Activated CD4-positive, CD25-positive, alpha-beta regulatory T cell (primary cell): ENCODE results near the gene PCED1A.
"Not testable (repeated sequence)": the region's sequence is repeated elsewhere in the genome, so short reads cannot be mapped to it uniquely, and the experiment has no call there.

Experiments
- DNase-seq, 4 experiments: peaks; one replicate each; lab custom pipeline; 2025; lab: John Stamatoyannopoulos, UW

The PCED1A gene

DNA sequence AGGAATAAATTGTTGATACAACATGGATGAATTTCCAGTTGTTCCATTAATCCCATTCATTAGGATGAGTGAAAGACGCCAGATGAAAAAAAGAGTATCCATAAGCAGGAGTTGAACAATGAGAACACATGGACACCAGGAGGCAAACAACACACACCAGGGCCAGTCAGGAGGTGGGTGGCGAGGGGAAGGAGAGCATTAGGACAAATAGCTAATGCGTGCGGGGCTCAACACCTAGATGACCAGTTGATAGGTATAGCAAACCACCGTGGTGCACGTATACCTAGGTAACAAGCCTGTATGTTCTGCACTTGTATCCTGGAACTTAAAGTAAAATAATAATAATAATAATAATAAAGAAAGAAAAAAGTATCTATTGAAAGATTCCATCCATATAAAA lies 11.1 kb downstream of the PCED1A start:
- DNase-seq: no peak

DNA sequence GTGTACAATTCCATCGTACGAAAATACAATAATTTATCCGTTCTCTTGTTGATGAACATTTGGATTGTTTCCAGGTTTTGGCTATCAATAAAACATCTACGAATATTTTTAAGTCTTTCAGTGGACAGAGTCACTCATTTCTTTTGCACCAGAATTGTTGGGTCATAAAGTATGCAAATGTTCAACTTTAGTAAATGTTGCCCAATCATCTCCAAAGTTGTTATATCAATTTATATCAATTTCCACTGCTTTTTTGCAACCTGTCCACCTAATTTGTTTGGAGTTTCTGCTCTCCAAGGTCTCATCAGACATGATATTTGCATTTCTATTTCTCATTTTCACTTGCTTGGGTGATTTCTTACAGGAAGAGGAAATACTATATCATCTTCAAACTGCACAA lies 13.8 kb downstream of the PCED1A start:
- DNase-seq: no peak

DNA sequence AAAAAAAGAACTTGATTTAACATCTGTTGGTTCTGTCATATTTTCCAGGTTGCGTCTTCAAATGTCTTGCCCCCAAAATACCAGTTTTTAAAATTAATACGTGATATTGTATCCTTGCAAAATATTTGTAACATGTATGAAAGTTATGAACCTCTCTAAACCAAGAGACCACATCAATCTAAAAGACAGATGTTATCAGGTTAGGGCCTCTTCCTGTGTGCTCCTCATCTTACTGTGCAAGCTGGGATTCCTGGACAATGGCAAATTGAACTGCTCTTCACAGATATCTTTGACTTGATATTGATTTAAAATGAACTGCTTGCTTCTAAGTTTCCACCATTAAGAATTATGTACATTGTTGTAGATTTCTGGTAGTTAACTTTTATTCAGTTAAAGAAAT lies 14.7 kb downstream of the PCED1A start:
- DNase-seq: no peak

DNA sequence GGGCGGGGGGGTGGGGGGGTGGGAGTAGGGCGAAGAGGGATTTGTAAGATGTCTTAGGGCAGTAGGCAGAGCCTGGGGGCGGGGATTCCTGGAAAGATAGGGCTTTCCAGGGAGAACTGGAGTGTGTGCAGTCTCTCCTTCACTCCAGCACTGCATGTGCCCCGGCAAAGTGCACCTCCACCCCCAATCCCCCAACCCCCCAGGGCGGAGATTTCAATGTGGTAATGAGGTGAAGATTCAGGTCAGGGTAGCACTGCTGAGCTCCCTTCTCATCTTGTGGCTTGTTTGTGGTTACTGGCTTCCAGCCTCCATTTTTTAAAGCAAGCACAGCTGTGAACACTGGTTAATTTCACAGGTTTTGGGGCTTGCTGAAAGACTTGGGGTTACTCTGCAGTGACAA lies 18.4 kb downstream of the PCED1A start:
- DNase-seq: no peak

DNA sequence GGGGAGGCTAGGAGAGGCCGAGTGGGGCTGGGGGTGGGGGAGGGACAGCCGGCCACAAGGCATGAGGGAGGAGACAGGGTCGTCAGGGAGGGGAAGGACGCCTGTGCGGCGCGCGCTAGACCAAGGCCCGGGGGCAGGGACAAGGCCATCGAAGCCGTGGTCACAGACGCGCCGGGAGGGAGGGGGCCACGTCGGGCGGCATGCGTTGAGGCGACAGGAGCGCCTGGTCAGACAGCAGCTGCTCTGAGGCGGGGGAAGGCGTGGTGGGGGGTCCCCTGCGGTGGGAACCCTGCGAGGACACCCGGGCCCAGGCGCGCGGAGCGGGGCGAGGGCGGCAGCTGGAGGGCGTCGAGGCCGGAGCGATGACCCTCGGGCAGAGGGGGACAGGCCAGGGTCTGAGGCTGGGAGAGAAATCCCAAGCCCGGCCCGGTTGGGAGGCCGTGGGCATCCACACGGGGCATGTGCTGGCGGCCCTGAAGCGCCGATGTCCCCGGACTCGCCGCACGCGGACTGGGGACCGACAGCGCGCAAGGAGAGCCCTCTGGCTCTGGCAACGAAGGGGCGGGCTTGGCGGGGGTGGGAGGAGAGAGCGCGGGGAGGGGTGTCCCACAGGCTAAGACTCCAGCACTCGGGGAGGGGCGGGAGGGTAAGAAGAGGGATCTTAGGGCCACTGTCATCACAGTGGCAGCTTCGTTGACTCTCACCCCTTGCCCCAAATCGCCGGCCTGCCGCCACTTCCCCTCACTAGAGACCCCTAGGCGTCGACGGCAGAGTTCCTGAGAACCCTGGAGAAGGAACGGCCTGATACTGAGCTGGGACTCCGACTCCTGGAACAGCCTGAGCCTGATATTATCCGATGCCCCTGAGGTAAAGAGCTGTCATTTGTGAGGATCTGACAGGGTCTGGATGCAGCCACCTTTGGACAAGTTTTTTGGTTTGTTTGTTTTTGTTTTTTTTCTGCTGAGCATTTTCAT lies 19.3 kb downstream of the PCED1A start:
- no peak for DNase-seq

DNA sequence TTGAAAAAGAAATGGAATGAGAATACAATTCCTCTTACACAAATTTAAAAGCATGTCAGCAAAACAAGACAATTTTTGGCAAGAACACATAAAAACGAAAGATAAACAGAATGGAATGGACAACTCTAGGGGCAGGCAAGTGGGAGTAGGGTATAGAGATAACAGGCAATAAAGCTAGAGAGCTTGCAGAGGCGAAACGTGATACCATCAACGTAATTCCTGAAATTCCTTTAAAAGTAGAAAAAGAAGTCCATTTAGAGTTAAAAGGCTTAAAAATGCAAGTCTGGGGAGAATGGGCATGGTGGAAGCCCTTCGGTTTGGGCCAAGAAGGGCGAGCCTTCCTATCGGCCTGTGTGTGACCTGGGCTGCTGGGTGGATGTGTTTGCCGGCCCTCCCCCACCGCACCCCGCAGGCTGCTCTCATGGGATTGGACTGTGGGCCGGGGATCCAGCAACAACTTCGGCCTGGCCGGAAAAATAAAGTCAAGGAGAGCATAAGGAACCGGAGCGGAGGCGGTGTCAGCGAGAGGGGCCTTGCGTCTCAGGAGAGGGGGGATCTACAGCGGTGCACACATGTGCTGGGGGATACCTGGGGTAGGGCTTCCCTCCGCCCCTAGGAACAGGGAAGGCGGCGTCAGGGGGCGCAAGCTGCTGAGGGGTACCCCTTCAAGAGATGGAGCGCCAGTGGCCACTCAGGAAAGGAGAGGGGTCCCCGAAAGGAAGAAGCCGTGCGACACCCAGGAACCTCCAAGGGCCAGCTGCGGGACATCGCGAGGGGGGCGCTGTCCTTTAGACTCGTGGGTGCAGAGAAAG lies 20.2 kb downstream of the PCED1A start:
- no peak for DNase-seq

DNA sequence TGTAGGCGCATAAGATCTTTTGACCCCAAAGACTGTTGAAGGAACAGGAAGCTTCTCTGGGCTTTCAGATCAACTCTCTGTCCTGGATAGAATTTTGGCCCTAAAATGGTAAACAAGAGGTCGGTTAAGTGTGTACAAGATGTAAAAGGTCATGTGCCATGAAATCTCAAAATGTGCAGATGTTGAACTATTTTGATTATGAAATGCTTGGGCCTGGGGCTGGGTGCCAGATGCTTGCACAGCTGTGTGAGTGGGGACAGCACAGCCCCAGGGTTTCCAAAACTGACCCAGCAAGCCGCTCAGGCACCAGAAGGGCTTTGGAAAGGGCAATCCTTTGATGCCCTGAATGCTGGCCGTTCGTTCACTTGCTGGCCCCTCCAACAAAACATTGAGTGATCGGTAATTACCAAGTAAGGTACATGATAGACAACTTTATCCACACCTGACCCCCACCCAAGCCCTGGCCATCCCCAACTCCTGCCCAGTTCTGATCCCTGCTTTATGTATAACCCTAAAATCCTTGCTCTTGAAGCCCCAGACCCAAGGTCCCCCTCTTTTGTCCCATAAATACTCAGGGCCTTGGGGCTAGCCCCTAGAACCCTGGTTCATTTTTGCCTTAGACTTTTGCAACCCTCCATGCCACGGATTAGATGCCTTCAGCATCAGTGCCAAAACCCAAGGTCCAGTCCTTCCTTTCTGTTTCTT lies 22.4 kb downstream of the PCED1A start:
- DNase-seq: no peak

DNA sequence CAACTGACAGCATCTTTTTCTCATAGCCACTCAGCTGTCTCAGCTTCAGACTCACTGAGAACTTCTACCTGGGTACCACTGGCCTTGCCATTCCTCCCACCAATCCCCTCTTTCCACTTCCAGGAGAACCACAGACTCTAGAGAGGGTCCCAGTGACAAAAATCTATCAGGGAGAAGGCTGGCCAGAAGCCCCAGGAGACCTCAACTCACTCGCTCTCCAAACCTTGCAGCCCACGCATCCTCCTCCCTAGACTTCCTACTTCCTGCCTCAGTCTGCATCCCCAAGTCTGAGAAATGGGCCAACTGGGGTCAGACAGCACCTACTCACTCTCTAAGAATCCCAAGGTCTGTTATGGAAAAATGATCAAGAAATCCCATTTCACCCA lies 23.1 kb downstream of the PCED1A start:
- DNase-seq: no peak

DNA sequence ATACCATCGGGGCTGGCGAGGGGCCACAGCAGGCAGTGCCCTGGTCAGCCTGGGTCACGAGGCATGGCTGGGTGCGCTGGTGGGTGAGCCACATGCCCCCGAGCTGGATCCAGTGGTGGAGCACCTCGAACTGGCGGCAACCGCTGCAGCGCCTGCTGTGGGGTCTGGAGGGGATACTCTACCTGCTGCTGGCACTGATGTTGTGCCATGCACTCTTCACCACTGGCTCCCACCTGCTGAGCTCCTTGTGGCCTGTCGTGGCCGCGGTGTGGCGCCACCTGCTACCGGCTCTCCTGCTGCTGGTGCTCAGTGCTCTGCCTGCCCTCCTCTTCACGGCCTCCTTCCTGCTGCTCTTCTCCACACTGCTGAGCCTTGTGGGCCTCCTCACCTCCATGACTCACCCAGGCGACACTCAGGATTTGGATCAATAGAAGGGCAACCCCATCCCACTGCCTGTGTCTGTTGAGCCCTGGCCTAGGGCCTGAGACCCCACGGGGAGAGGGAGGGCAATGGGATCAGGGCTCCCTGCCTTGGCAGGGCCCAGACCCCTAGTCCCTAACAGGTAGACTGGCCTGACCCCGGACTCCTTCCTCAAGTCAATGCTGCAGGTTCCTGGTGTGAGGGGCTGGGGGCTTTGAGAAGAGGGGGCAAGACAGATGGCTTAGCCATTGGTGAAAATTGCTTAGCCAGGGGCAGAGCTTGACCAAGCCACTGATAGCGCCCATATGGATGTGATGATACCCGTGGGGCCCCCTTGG lies 23.7 kb downstream of the PCED1A start:
- no peak for DNase-seq

DNA sequence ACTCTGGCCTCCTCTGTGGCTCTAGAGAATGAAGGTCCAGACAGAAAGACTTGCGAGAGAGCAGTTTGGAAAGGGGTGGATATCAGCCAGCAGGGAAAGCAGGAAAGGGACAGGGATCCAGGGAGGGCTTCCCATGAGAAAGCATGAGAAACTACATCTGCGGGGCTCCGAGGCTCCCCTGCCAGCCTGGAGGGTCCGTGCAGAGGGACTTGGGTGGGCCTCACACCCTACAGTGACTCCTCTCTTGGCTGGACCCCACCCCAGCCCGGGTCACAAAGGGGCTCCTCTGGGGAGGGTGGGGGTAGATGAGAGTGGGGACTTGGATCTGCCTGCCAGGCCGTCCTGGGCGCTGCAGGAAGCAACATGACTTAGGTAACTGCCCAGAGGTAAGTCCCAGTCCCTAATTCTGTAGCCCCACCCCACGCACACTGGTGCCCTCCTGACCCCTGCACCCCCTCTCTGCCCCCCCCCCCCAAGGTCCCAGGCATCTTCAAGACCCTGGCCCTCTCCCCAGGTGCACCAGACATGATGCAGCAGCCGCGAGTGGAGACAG lies 24.3 kb downstream of the PCED1A start, which contains the start of gene TMEM239:
Gene TMEM239, plus strand, starts transcription at position 335 of the 553 bp plus-strand sequence. Its CDS starts 191 bp downstream, at position 526.
- DNase-seq: no peak

DNA sequence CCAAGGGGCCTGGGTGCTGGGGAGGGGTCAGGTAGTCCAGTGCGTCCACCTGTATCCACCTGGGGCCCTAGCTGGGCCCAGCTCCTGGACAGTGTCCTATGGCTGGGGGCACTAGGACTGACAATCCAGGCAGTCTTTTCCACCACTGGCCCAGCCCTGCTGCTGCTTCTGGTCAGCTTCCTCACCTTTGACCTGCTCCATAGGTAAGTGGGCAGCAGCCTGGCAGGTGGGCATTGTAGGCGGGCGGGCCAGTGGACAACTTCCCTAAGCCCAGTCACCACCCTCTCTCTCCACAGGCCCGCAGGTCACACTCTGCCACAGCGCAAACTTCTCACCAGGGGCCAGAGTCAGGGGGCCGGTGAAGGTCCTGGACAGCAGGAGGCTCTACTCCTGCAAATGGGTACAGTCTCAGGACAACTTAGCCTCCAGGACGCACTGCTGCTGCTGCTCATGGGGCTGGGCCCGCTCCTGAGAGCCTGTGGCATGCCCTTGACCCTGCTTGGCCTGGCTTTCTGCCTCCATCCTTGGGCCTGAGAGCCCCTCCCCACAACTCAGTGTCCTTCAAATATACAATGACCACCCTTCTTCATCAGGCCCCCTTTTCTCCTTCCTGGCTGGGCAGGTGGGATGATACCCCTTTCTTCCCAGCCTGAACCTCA lies 25.1 kb downstream of the PCED1A start:
- DNase-seq: no peak

DNA sequence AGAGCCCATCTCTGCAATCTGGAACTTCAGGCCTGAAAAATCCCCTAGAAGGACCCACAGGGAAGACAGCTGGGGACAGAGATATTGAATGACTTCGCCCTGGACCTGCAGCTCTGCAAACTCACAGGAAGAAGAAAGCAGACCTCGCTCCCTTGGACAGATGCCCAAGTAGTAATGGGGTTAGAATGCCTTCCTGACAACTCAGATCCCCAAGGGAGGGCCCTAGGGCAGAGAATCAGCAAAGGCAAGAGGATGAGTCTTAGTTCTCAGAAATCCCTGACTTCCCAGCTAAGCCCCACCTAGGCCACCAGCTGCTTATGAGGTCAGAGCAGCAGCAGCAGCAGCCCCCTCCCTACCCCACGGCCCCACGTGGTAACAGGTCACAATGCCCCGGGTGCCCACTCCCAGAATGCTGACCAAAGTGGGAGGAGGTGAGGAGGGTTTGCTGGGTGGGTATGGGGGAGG lies 25.8 kb downstream of the PCED1A start, which contains the start of gene C20orf141:
Gene C20orf141, plus strand, starts transcription at position 401 of the 465 bp plus-strand sequence. CDS start 198 bp downstream, outside the sequence.
- DNase-seq: no peak

DNA sequence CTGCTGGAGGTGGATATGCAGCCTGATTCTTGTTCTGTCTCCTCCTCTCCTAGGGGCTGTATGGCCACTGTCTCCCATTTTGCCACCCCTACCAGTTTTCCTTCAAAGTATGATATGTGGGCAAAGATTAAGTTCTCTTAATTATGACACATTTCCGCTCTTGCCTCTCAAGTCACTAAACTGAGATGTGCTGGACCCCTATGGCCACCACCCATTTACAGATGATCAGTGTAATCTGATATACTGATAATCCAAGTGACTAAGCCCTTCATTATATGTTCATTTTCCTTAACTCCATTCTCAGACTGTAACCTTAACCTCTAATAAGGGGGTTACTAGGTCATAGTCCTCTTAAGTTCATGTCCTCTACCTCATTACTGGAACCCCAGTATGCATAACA lies 26.4 kb downstream of the PCED1A start:
- no peak for DNase-seq

DNA sequence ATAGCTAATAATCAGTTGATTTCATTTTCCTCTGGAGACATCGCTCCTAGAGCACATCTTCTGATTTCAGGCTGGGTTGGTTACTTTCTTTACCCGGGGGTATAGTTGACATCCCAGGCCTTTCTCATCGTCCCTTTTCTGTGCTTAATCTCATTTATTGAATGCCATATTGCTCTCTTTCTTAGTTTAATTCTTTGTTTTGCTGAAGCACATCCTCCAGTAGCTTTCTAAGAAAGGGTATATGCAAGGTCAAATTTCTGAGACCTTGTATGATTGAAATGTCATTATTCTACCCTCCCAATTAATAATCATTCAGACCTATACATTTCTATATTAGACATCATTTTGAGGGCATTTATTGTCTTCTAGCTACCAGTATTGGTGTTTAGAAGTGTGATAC lies 28.3 kb downstream of the PCED1A start:
- no peak for DNase-seq

DNA sequence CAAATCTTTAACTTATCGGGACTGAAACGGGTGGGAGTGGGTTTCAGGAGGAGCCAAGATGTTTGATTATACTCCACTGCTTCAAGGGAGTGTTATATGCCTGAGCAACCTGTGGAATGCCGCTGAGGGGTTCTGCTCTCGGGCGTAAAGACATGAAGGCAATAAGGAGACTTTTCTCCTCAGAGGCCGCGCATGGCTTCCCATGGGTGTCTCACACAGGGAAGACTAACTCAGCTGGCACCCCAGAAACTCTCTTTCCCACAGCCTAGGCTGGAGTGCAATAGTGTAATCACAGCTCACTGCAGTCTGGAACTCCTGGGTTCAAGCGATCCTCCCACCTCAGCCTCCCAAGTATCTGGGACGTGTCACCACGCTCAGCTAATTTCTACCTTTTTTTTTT lies 30.8 kb downstream of the PCED1A start:
- DNase-seq: no peak

DNA sequence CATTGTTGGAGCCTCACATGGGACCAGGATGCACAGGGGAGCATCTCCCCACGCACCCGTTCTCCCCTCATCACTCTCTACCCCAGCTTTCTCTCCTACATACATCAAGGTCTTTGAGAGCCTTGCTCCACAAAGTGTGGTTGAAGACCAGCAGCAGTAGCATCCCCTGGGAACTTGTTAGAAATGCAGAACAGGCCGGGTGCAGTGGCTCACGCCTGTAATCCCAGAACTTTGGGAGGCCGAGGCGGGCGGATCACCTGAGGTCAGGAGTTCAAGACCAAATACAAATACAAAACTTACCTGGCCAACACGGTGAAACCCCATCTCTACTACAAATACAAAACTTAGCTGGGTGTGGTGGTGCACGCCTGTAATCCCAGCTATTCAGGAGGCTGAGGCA lies 32.5 kb downstream of the PCED1A start:
- not testable (repeated sequence) for DNase-seq

DNA sequence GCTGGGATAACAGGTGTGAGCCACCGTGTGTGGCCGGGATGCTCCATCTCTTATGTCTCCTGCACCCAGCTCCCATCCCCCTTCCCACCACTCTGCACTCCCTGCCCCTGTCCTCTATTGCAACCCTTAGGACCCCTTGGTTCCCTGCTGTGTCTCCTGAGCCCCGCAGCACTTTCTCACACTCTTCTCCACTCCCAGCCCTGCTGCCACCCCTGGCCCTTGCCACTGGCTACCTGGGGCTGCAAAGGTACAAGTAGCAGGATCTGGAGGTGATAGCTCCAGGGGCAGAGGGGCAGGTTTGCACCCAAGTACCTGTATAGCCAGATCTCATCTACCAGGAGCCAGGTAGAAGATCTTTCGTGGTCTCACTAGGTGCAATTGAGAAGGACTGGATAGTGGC lies 33.4 kb downstream of the PCED1A start:
- no peak for DNase-seq

DNA sequence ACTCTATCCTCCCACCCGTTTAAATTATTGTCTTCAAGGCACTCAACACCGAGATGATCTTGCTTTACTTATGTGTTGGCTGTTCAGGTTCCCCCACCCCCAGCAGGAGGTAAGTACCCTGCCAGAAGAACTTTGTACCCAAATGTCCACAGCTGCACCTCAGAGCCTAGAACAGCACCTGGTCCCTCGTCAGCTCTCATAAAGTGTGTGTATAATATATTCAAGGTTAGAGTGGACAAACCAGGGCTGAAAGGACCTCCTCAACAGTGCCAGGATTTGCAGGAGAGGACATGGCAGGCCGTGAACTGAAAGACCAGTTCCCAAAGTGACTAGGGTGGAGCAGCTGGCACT lies 34.1 kb downstream of the PCED1A start:
- DNase-seq: no peak

DNA sequence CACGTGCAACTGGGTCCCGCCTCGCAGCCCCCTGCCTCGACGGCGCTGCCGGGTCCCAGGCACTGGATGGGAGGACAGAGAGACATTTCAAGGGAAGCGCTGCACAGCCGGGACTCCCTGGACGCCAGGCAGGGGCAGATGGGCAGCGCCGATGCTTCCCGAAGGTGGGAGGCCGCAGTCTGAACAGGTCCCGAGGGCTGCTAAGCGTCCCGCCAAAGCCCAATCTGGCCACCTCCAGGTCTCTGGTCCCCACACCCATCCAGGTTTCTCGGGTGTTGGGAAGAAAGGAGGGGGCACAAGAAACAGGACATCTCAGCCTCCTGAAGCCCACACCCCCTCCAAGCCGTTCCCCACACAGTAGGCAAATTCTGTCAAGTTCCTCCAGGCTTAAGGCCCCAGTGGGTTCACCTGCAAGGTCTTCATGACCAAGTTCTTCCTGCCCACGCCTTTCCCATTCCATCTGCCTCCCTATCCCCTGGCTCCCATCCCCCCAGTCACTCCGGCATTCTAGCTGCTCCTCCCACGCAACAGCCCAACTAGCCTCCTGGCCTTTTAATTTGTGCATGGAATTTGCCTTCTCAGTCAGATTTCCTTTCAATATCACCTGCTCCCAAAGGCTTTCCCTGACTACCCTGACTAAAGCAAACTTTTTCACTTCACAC lies 34.6 kb downstream of the PCED1A start:
- no peak for DNase-seq
